ENCODE data around the gene ADCY5.

ADCY5 gene

GRCh38 chr3:123292321-123293310 is 156.3 kb downstream of the ADCY5 start:
- Histone ChIP-seq H3K9me3 (ENCODE audit: insufficient read depth, low read length, severe bottlenecking) (no peaks in the 10 kb centered on the region), H3K27ac (ENCODE audit: low read length) (no peak overlapping the region), H3K9ac (ENCODE audit: low read depth, low read length) (no peak overlapping the region), H3K27me3 (ENCODE audit: insufficient read depth, low read length, poor library complexity) (peaks cover 10% of the 10 kb centered on the region), H2AFZ (ENCODE audit: low read depth, low read length) (no peak overlapping the region), H3K4me3 (ENCODE audit: low read depth in 1 of 2, low read length in 2 of 2) (no peak overlapping the region), H3K36me3 (ENCODE audit: insufficient read depth, low read length) (no peaks in the 10 kb centered on the region), H4K20me1 (ENCODE audit: insufficient read depth, low read length) (no peaks in the 10 kb centered on the region), H3K4me1 (ENCODE audit: insufficient read depth, low read length) (no peaks in the 10 kb centered on the region), H3K4me2 (ENCODE audit: insufficient read depth, low read length) (no peak overlapping the region), H3K79me2 (ENCODE audit: insufficient read depth, low read length) (no peaks in the 10 kb centered on the region)
- TF ChIP-seq EZH2 (IDR thresholded peaks at IDR 0.05; ENCODE audit: borderline replicate concordance, low read depth, low read length, severe bottlenecking) (no peak), CTCF (IDR thresholded peaks at IDR 0.05; ENCODE audit: borderline replicate concordance, extremely low read depth, low read length, poor library complexity, severe bottlenecking) (no peak)
- DNase-seq (no peak), ATAC-seq (ENCODE audit: insufficient read depth, low read depth) (peak; percentile 37; the same call in 1 of the 3 replicates)

- ATAC-seq (ENCODE audit: insufficient read depth, low read depth) (no peak), DNase-seq (no peak)
- Histone ChIP-seq H3K9ac (ENCODE audit: low read depth, low read length) (no peak overlapping the region), H3K79me2 (ENCODE audit: insufficient read depth, low read length) (no peaks in the 10 kb centered on the region), H3K27ac (ENCODE audit: low read length) (no peak overlapping the region), H3K27me3 (ENCODE audit: insufficient read depth, low read length, poor library complexity) (peaks cover 3% of the 10 kb centered on the region), H3K9me3 (ENCODE audit: insufficient read depth, low read length, severe bottlenecking) (no peaks in the 10 kb centered on the region), H3K4me3 (ENCODE audit: low read depth in 1 of 2, low read length in 2 of 2) (no peak overlapping the region), H3K4me2 (ENCODE audit: insufficient read depth, low read length) (no peak overlapping the region), H3K4me1 (ENCODE audit: insufficient read depth, low read length) (no peaks in the 10 kb centered on the region), H4K20me1 (ENCODE audit: insufficient read depth, low read length) (peaks cover 10% of the 10 kb centered on the region), H3K36me3 (ENCODE audit: insufficient read depth, low read length) (no peaks in the 10 kb centered on the region), H2AFZ (ENCODE audit: low read depth, low read length) (no peak overlapping the region)
- TF ChIP-seq EZH2 (IDR thresholded peaks at IDR 0.05; ENCODE audit: borderline replicate concordance, low read depth, low read length, severe bottlenecking) = no peak
- no peak for TF ChIP-seq CTCF (IDR thresholded peaks at IDR 0.05; ENCODE audit: borderline replicate concordance, extremely low read depth, low read length, poor library complexity, severe bottlenecking)
Observed at GRCh38 chr3:123291404-123291803, 157.5 kb downstream of the ADCY5 start.

- H2AFZ ChIP-seq (ENCODE audit: low read depth, low read length) = no peak overlapping the region
- H3K36me3 ChIP-seq (ENCODE audit: insufficient read depth, low read length) = no peaks in the 10 kb centered on the region
- no peak overlapping the region for H3K4me3 ChIP-seq (ENCODE audit: low read depth in 1 of 2, low read length in 2 of 2)
- no peaks in the 10 kb centered on the region for H3K79me2 ChIP-seq (ENCODE audit: insufficient read depth, low read length)
- H3K4me2 ChIP-seq (ENCODE audit: insufficient read depth, low read length) = no peak overlapping the region
- ATAC-seq (ENCODE audit: insufficient read depth, low read depth) (no peak), DNase-seq (no peak)
- H4K20me1 ChIP-seq (ENCODE audit: insufficient read depth, low read length) = peaks cover 13% of the 10 kb centered on the region
- H3K27ac ChIP-seq (ENCODE audit: low read length) = no peak overlapping the region
- TF ChIP-seq CTCF (IDR thresholded peaks at IDR 0.05; ENCODE audit: borderline replicate concordance, extremely low read depth, low read length, poor library complexity, severe bottlenecking) (no peak), EZH2 (IDR thresholded peaks at IDR 0.05; ENCODE audit: borderline replicate concordance, low read depth, low read length, severe bottlenecking) (no peak)
- H3K4me1 ChIP-seq (ENCODE audit: insufficient read depth, low read length) = no peaks in the 10 kb centered on the region
- H3K27me3 ChIP-seq (ENCODE audit: insufficient read depth, low read length, poor library complexity) = peaks cover 3% of the 10 kb centered on the region
- no peak overlapping the region for H3K9ac ChIP-seq (ENCODE audit: low read depth, low read length)
- H3K9me3 ChIP-seq (ENCODE audit: insufficient read depth, low read length, severe bottlenecking) = no peaks in the 10 kb centered on the region
Observed at GRCh38 chr3:123290962-123291361, 157.9 kb downstream of the ADCY5 start.
